Uterus (tissue), 4 donors: Measurements from ENCODE around the gene TLK1. TPM values are rescaled to one million over a fixed set of nuclear protein-coding genes. Genes with fewer than 3 reads are reported as not detected.

ENCODE experiments used
- DNase-seq, 2 donors: peaks; one replicate each; pipeline ENCODE4 v3.0.0-alpha.2; 2019 to 2020
- H3K27ac ChIP-seq, 2 donors: fragments of 200-600 bp; sonication (generic); 1 replicate in 1 of 2; 2 replicates in 1 of 2; pipeline ENCODE4 v1.5.1; 2016 to 2018
- H3K27me3 ChIP-seq, 2 donors: fragments of 200-600 bp; sonication (generic); one replicate each; pipeline ENCODE4 v1.5.1; 2018 to 2019; ENCODE audit warnings: control low read depth in 1 of 2
- H3K36me3 ChIP-seq, 2 donors: fragments of 200-600 bp; sonication (generic); one replicate each; pipeline ENCODE4 v1.5.1; 2019; ENCODE audit warnings: control low read depth in 1 of 2
- H3K4me1 ChIP-seq, 2 donors: fragments of 200-600 bp; sonication (generic); one replicate each; pipeline ENCODE4 v1.5.1; 2018 to 2019; ENCODE audit warnings: control low read depth in 1 of 2
- H3K4me3 ChIP-seq, 2 donors: fragments of 200-600 bp; sonication (generic); 1 replicate in 1 of 2; 2 replicates in 1 of 2; pipeline ENCODE4 v1.5.1; 2018 to 2019; ENCODE audit warnings: mild to moderate bottlenecking in 1 of 2
- H3K9me3 ChIP-seq, 2 donors: fragments of 200-600 bp; sonication (generic); one replicate each; pipeline ENCODE4 v1.5.1; 2019; ENCODE audit warnings: control low read depth in 1 of 2
- CTCF ChIP-seq, 4 experiments: fragments of 200-600 bp in 2 of 4; fragments of 450-650 bp in 2 of 4; sonication (generic) in 2 of 4; IDR thresholded peaks; one replicate each; pipeline ENCODE4 v1.5.1; 2016 to 2019; ENCODE audit warnings: antibody characterized with exemption in 4 of 4, mild to moderate bottlenecking in 2 of 4, moderate library complexity in 1 of 4
- POLR2A ChIP-seq, 2 donors: fragments of 450-650 bp; IDR thresholded peaks; one replicate each; pipeline ENCODE4 v1.6.1; 2016; ENCODE audit warnings: antibody characterized with exemption in 2 of 2, mild to moderate bottlenecking in 1 of 2, moderate library complexity in 1 of 2
- intact Hi-C: fragments of 100-400 bp; cut with DNase I; formaldehyde crosslinking; loops from one replicate; pipeline ENCODE4 v1.15.1; 2023; ENCODE audit warnings: low total_unique reads
- total RNA-seq, 4 donors: library from RNA; depleted of rRNA in 3 of 4; stranded (reverse); fragments of >200 nt in 3 of 4; gene quantifications; one replicate each; pipeline versions ENCODE4 v1.1.0 to v1.2.4, GENCODE V29; 2014 to 2023
- donor health status: DM: yes; HTN: yes; CAD: no.

Gene TLK1
- total RNA-seq, 4 donors from 2014 or later, result 24.4 to 77.3 (median 36.1) TPM

- Histone ChIP-seq H3K27ac (peak overlapping the region in 1 of 2 donors; percentile 86), H3K9me3 (no peaks in the 10 kb centered on the region), H3K4me1 (no peaks in the 10 kb centered on the region), H3K27me3 (no peaks in the 10 kb centered on the region), H3K4me3 (peak overlapping the region in 1 of 2 donors; percentile 71), H3K36me3 (no peaks in the 10 kb centered on the region)
- TF ChIP-seq CTCF (IDR thresholded peaks at IDR 0.05) (no peak), POLR2A (IDR thresholded peaks at IDR 0.05) (no peak)
- DNase-seq, result no peak
- intact Hi-C loops, result loop anchor here (5.0 kb wide), 1 partner anchor 449 kb away; no protein-coding TSS in a partner anchor
Measured at GRCh38 chr2:170973225-170973491, 187.5 kb downstream of the TLK1 start.

- H3K36me3 ChIP-seq, result no peaks in the 10 kb centered on the region
- H3K4me1 ChIP-seq, result no peaks in the 10 kb centered on the region
- no peak for DNase-seq
- H3K27me3 ChIP-seq, result no peaks in the 10 kb centered on the region
- TF ChIP-seq CTCF (IDR thresholded peaks at IDR 0.05) (no peak), POLR2A (IDR thresholded peaks at IDR 0.05) (no peak)
- H3K4me3 ChIP-seq, result no peak overlapping the region
- no peaks in the 10 kb centered on the region for H3K9me3 ChIP-seq
- no peak overlapping the region for H3K27ac ChIP-seq
- intact Hi-C loops, result loop anchor here (5.0 kb wide), 1 partner anchor 450 kb away; no protein-coding TSS in a partner anchor
Measured at GRCh38 chr2:170972296-170973224, 188.1 kb downstream of the TLK1 start.

- Histone ChIP-seq H3K9me3 (no peaks in the 10 kb centered on the region), H3K27me3 (no peaks in the 10 kb centered on the region), H3K27ac (no peak overlapping the region), H3K4me1 (no peaks in the 10 kb centered on the region), H3K36me3 (no peaks in the 10 kb centered on the region), H3K4me3 (no peak overlapping the region)
- TF ChIP-seq POLR2A (IDR thresholded peaks at IDR 0.05) (no peak), CTCF (IDR thresholded peaks at IDR 0.05) (no peak)
- no peak for DNase-seq
- intact Hi-C loops, result loop anchor here (5.0 kb wide), 1 partner anchor 451 kb away; no protein-coding TSS in a partner anchor
Measured at GRCh38 chr2:170971071-170971470, 189.6 kb downstream of the TLK1 start.

GRCh38 chr2:170969872-170970496 is 190.7 kb downstream of the TLK1 start:
- intact Hi-C loops, result loop anchor here (5.0 kb wide), 1 partner anchor 452 kb away; no protein-coding TSS in a partner anchor
- Histone ChIP-seq H3K36me3 (no peaks in the 10 kb centered on the region), H3K27me3 (no peaks in the 10 kb centered on the region), H3K27ac (no peak overlapping the region), H3K4me1 (no peaks in the 10 kb centered on the region), H3K4me3 (no peak overlapping the region), H3K9me3 (no peaks in the 10 kb centered on the region)
- DNase-seq, result no peak
- TF ChIP-seq CTCF (IDR thresholded peaks at IDR 0.05) (no peak), POLR2A (IDR thresholded peaks at IDR 0.05) (no peak)

- Histone ChIP-seq H3K9me3 (no peaks in the 10 kb centered on the region), H3K27me3 (no peaks in the 10 kb centered on the region), H3K36me3 (no peaks in the 10 kb centered on the region), H3K27ac (no peak overlapping the region), H3K4me1 (no peaks in the 10 kb centered on the region), H3K4me3 (no peak overlapping the region)
- intact Hi-C loops, result no loop called here
- no peak for TF ChIP-seq POLR2A (IDR thresholded peaks at IDR 0.05)
- TF ChIP-seq CTCF (IDR thresholded peaks at IDR 0.05), result no peak
- DNase-seq, result no peak
Measured at GRCh38 chr2:170969030-170969429, 191.7 kb downstream of the TLK1 start.
